H9 (cell line): ENCODE measurements around the gene CLTCL1. TPM values are rescaled to one million over a fixed set of nuclear protein-coding genes. Genes with fewer than 3 reads are reported as not detected.

Source experiments
- DNase-seq: peaks from one replicate; pipeline ENCODE4 v3.0.0-alpha.2; 2017
- H2AFZ ChIP-seq: one replicate; pipeline ENCODE4 v1.6.1; 2013; ENCODE audit warnings: mild to moderate bottlenecking, low read length, control low read depth, moderate library complexity
- H2AK5ac ChIP-seq: 2 replicates; pipeline ENCODE4 v1.6.1; 2013; ENCODE audit warnings: low read length, control low read depth, mixed read lengths; ENCODE audit not compliant: insufficient read length
- H2BK120ac ChIP-seq: one replicate; pipeline ENCODE4 v1.6.1; 2013; ENCODE audit warnings: low read depth, mild to moderate bottlenecking, low read length, control low read depth, inconsistent platforms; ENCODE audit not compliant: poor library complexity, severe bottlenecking
- H2BK12ac ChIP-seq: 2 replicates; pipeline ENCODE4 v1.6.1; 2013; ENCODE audit warnings: low read length, control low read depth, mixed read lengths, low read depth; ENCODE audit not compliant: insufficient read length
- H2BK15ac ChIP-seq: 2 replicates; pipeline ENCODE4 v1.6.1; 2013; ENCODE audit warnings: low read depth, low read length, control low read depth
- H2BK20ac ChIP-seq: one replicate; pipeline ENCODE4 v1.6.1; 2013; ENCODE audit warnings: low read depth, mild to moderate bottlenecking, low read length, control low read depth, inconsistent platforms; ENCODE audit not compliant: poor library complexity, severe bottlenecking
- H2BK5ac ChIP-seq: 2 replicates; pipeline ENCODE4 v1.6.1; 2013; ENCODE audit warnings: low read length, control low read depth, mixed read lengths; ENCODE audit not compliant: insufficient read length
- H3K14ac ChIP-seq: 2 replicates; pipeline ENCODE4 v1.6.1; 2013; ENCODE audit warnings: low read length, control low read depth; ENCODE audit not compliant: insufficient read depth
- H3K18ac ChIP-seq: 2 replicates; pipeline ENCODE4 v1.6.1; 2013; ENCODE audit warnings: low read depth, mild to moderate bottlenecking, mixed read lengths, low read length, control low read depth; ENCODE audit not compliant: insufficient read length
- H3K23ac ChIP-seq: 2 replicates; pipeline ENCODE4 v1.6.1; 2013; ENCODE audit warnings: low read length, control low read depth, mixed read lengths, low read depth; ENCODE audit not compliant: insufficient read length
- H3K23me2 ChIP-seq: 2 replicates; pipeline ENCODE4 v1.6.1; 2013; ENCODE audit warnings: low read depth, mild to moderate bottlenecking, mixed read lengths, low read length, control low read depth; ENCODE audit not compliant: insufficient read length, poor library complexity, severe bottlenecking
- H3K27ac ChIP-seq: 2 replicates; pipeline ENCODE4 v1.5.1; 2013; ENCODE audit warnings: low read length, control low read depth, mixed read lengths, low read depth; ENCODE audit not compliant: insufficient read length
- H3K27me3 ChIP-seq: 2 replicates; pipeline ENCODE4 v1.6.1; 2013; ENCODE audit warnings: low read length, control low read depth, inconsistent platforms; ENCODE audit not compliant: insufficient read depth
- H3K4ac ChIP-seq: 2 replicates; pipeline ENCODE4 v1.6.1; 2013; ENCODE audit warnings: low read depth, mild to moderate bottlenecking, control low read depth, inconsistent platforms, low read length, moderate library complexity
- H3K4me1 ChIP-seq: 2 replicates; pipeline ENCODE4 v1.6.1; 2013; ENCODE audit warnings: low read length, control low read depth, inconsistent platforms; ENCODE audit not compliant: insufficient read depth
- H3K4me2 ChIP-seq: 2 replicates; pipeline ENCODE4 v1.6.1; 2013; ENCODE audit warnings: low read length, control low read depth, mixed read lengths; ENCODE audit not compliant: insufficient read length, insufficient read depth
- H3K56ac ChIP-seq: 2 replicates; pipeline ENCODE4 v1.6.1; 2013; ENCODE audit warnings: low read depth, mild to moderate bottlenecking, mixed read lengths, low read length, control low read depth; ENCODE audit not compliant: insufficient read length
- H3K79me1 ChIP-seq: 2 replicates; pipeline ENCODE4 v1.6.1; 2013; ENCODE audit warnings: low read depth, mild to moderate bottlenecking, moderate library complexity, low read length, control low read depth, inconsistent platforms; ENCODE audit not compliant: insufficient read depth, poor library complexity, severe bottlenecking
- H3K79me2 ChIP-seq: 2 replicates; pipeline ENCODE4 v1.6.1; 2013; ENCODE audit warnings: low read length, control low read depth, inconsistent platforms; ENCODE audit not compliant: insufficient read depth
- H3K9ac ChIP-seq: 2 replicates; pipeline ENCODE4 v1.6.1; 2013; ENCODE audit warnings: low read length, control low read depth, mixed read lengths; ENCODE audit not compliant: insufficient read length; ENCODE audit errors: extremely low read depth
- H3K9me3 ChIP-seq: one replicate; pipeline ENCODE4 v1.6.1; 2013; ENCODE audit warnings: low read depth, low read length, inconsistent platforms; ENCODE audit not compliant: control insufficient read depth
- H3T11ph ChIP-seq: one replicate; pipeline ENCODE4 v1.6.1; 2013; ENCODE audit warnings: mild to moderate bottlenecking, low read length, control low read depth, inconsistent platforms
- H4K20me1 ChIP-seq: one replicate; pipeline ENCODE4 v1.6.1; 2013; ENCODE audit not compliant: control insufficient read depth, insufficient read length, insufficient read depth
- H4K5ac ChIP-seq: 2 replicates; pipeline ENCODE4 v1.6.1; 2013; ENCODE audit warnings: low read depth, mild to moderate bottlenecking, mixed read lengths, low read length, control low read depth; ENCODE audit not compliant: insufficient read length
- H4K8ac ChIP-seq: replicated peaks from 2 replicates; pipeline ENCODE4 v1.6.1; 2013; ENCODE audit warnings: low read length, control low read depth, mixed read lengths, low read depth; ENCODE audit not compliant: insufficient read length
- H4K91ac ChIP-seq: 2 replicates; pipeline ENCODE4 v1.6.1; 2013; ENCODE audit warnings: low read depth, mild to moderate bottlenecking, moderate library complexity, mixed read lengths, low read length, control low read depth; ENCODE audit not compliant: insufficient read length
- H3K27ac Mint-ChIP-seq, 3 experiments: 2 replicates in 2 of 3; 3 replicates in 1 of 3; pipeline ENCODE4 v1.8.0; 2020 to 2021; ENCODE audit warnings: mixed read lengths in 3 of 3, mild to moderate bottlenecking in 1 of 3, moderate library complexity in 1 of 3
- H3K27me3 Mint-ChIP-seq: 2 replicates; pipeline ENCODE4 v1.8.0; 2021; ENCODE audit warnings: low read depth, mild to moderate bottlenecking, moderate library complexity, mixed read lengths
- H3K36me3 Mint-ChIP-seq, 3 experiments: 2 replicates in 2 of 3; 3 replicates in 1 of 3; pipeline ENCODE4 v1.8.0; 2020 to 2021; ENCODE audit warnings: low read depth in 3 of 3, mixed read lengths in 3 of 3; ENCODE audit not compliant: insufficient read depth in 1 of 3
- H3K4me1 Mint-ChIP-seq, 2 experiments: 2 replicates each; pipeline ENCODE4 v1.8.0; 2020; ENCODE audit warnings: mixed read lengths in 2 of 2
- H3K4me3 Mint-ChIP-seq, 2 experiments: 2 replicates in 1 of 2; 3 replicates in 1 of 2; pipeline ENCODE4 v1.8.0; 2020 to 2021; ENCODE audit warnings: mild to moderate bottlenecking in 2 of 2, mixed read lengths in 2 of 2, moderate library complexity in 1 of 2
- H3K9me3 Mint-ChIP-seq, 2 experiments: 2 replicates in 1 of 2; 3 replicates in 1 of 2; pipeline ENCODE4 v1.8.0; 2020; ENCODE audit warnings: mild to moderate bottlenecking in 2 of 2, mixed read lengths in 2 of 2, moderate library complexity in 1 of 2
- CTCF ChIP-seq: fragments of 200-600 bp; sonication (generic); conservative IDR thresholded peaks from 3 replicates; pipeline ENCODE4 v1.8.0; 2021; ENCODE audit warnings: antibody characterized with exemption, mild to moderate bottlenecking
- WGBS: extraction: QIAGEN DNeasy Blood & Tissue Kit; methylation state at CpG from one replicate; pipeline ENCODE4 v1.1.7; 2013; ENCODE audit warnings: missing lambda C conversion rate, low lambda C conversion rate, mixed read lengths; ENCODE audit not compliant: insufficient read length; ENCODE audit errors: extremely low coverage; 5-methylcytosine and 5-hydroxymethylcytosine counted together
- total RNA-seq: library from RNA; stranded (reverse); gene quantifications from 2 replicates; pipeline ENCODE4 v1.2.1, GENCODE V29; 2021

The CLTCL1 gene
- total RNA-seq, 1 experiment from 2014 or later, result 11.1 TPM

- no peak overlapping the region for H2BK120ac ChIP-seq
- Mint-ChIP-seq H3K27ac (no peak overlapping the region; a peak in 1 of 7 replicates), H3K4me3 (no peak overlapping the region), H3K4me1 (no peaks in the 10 kb centered on the region; a peak in 1 of 4 replicates), H3K27me3 (no peaks in the 10 kb centered on the region; the same call in 1 of the 2 replicates), H3K9me3 (no peaks in the 10 kb centered on the region), H3K36me3 (peaks cover 12 to 47% (median 28%) of the 10 kb centered on the region in 3 experiments)
- no peaks in the 10 kb centered on the region for H3K79me2 ChIP-seq
- H3K27me3 ChIP-seq, result no peaks in the 10 kb centered on the region
- no peak overlapping the region for H4K5ac ChIP-seq
- no peak overlapping the region for H3K23ac ChIP-seq
- H3K56ac ChIP-seq, result no peak overlapping the region
- no peak for TF ChIP-seq CTCF
- H3K4ac ChIP-seq, result no peak overlapping the region
- H3K27ac ChIP-seq, result no peak overlapping the region
- no peak overlapping the region for H3T11ph ChIP-seq
- H3K4me1 ChIP-seq, result no peaks in the 10 kb centered on the region
- H4K8ac ChIP-seq, result no peak overlapping the region
- no peak overlapping the region for H3K18ac ChIP-seq
- no peak overlapping the region for H2BK20ac ChIP-seq
- no peak overlapping the region for H3K9ac ChIP-seq
- H4K20me1 ChIP-seq, result no peaks in the 10 kb centered on the region
- no CpG with 5 or more reads among the region's 19 CpGs for WGBS
- no peak overlapping the region for H2AFZ ChIP-seq
- no peak for DNase-seq
- H2BK12ac ChIP-seq, result no peak overlapping the region
- no peak overlapping the region for H3K14ac ChIP-seq
- H3K23me2 ChIP-seq, result no peaks in the 10 kb centered on the region
- no peak overlapping the region for H4K91ac ChIP-seq
- no peaks in the 10 kb centered on the region for H3K9me3 ChIP-seq
- no peak overlapping the region for H3K4me2 ChIP-seq
- H2BK15ac ChIP-seq, result no peak overlapping the region
- no peak overlapping the region for H2BK5ac ChIP-seq
- no peaks in the 10 kb centered on the region for H3K79me1 ChIP-seq
- no peak overlapping the region for H2AK5ac ChIP-seq
Observed at GRCh38 chr22:19131685-19132015, 159.9 kb downstream of the CLTCL1 start.
